HG03457 (cell line): ENCODE data around the gene KIAA1755.
"Not testable (repeated sequence)": the region's sequence is repeated elsewhere in the genome, so short reads cannot be mapped to it uniquely, and the experiment has no call there.

Experiments
- ATAC-seq: cut with Tn5 transposase; IDR thresholded peaks from one replicate; pipeline ENCODE4 v1.9.1; 2021; ENCODE audit warnings: moderate number of reproducible peaks; ENCODE audit not compliant: unreplicated experiment

The KIAA1755 gene

DNA sequence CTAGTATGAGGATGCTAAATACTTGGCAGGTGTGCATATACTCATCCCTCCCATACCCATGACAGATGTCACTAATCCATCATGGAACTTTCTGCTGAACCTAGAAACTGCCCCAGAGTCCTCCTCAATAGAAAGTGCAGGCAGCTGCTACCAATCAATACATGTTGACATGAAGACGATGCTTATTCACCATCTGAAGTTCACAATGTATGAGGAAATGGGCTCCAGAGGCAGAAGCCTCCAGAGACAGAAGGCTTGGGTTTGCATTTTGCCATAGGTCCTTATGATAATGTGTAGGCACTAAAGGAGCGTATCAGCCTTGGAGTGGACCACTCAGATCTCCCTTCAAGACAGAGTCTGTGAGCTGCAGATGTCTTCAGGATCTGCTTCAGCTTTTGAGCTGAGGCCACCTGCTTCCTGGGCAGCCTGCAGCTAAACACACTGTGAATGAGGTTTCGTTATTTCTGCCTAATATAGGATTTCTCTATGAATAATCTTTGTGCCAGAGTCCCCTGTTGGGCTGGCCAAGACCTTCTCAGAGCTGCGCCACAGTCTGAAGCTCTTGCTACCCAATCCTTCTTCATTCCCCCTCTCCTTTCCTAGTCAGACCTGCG lies 7.5 kb upstream of the KIAA1755 start:
- no peak for ATAC-seq

DNA sequence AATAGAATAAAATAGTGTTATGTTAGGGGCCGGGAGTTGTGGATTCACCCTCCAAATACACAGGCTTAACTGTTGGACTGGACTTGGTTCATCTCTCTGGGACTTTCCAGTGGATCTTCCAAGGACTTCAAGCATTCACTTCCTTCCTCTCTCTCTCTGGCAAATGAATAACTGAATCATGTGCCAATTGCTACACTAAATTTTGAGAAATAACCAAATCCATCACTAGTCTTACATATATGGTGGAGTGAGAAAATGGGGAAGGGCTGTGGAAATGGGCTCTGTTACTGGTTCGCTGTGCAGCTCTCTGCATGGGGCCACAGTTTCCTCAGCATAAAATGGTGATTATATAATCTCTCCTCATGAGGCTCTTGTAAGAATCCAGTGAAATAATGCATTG lies 6.8 kb upstream of the KIAA1755 start:
- ATAC-seq = no peak

- no peak for ATAC-seq
Observed at GRCh38 chr20:38266426-38266825, 5.9 kb upstream of the KIAA1755 start.

DNA sequence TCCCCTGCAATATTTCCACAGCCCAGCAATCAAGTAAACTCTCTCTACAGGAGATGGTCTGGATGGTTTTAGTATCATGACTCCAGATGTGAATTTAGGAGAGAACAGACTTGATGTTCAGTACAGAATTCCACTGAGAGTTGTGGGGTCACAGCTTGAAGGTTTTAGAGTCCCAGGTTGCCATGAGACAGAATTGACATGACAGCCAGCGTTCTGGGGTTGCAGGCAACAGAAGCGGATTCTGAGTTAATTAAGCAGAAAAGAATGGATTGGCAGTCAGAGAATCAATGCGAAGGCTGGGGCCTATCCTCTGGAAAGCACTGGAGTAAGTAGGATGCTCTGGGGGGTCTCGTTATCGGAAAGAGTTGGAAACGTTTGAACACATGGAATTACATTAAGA lies 2.4 kb upstream of the KIAA1755 start:
- ATAC-seq = no peak

DNA sequence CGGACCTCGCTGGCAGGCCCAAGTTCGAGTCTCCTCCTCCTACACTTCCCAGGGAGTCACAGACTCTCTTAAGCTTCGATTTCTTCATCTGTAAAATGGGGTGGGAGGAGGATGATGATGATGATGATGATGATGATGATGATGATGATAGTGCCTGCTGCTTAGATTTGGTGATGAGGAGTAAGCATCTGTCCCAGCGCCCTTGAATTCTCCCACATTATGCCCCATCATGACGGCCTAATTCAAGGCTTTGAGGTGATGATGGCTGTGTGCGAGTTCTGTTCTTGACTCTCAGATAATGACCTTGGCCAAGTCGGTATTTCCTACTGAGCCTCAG lies 487 bp upstream of the KIAA1755 start:
- no peak for ATAC-seq

- ATAC-seq = no peak
Observed at GRCh38 chr20:38260025-38260377, 534 bp downstream of the KIAA1755 start.

DNA sequence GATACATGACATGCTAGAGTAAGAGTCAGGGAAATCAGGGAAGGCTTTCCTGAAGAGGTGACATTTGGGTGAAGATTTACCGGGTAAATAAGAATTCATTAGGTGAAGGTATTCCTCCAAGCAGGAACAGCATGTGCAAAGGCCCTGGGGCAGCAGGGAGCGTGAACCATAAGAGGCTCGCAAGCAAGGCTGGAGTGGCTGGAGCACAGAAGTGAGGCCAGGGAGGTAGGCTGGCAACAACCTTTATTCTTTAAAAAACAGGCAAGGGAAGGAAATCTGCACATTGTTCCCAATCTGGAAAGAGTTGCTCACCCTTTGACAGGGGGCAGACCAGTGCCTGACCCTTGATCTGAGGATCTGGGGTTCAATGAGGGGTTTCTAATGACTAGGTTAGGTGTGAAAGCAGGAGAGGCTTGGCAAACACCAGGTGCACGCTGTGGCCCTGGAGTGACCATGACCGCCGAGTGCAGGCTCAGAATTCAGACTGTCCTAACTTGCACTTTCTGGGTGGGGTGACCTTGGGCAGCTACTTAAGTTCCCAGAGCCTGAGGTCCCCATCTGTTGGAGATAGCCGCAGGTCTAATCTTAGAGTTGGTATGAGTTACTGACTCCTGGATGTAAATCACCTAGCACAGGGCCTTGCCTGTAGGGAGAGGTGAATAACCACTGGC lies 1.9 kb downstream of the KIAA1755 start:
- ATAC-seq = no peak

- ATAC-seq = no peak
Observed at GRCh38 chr20:38256966-38257365, 3.6 kb downstream of the KIAA1755 start.

- no peak for ATAC-seq
Observed at GRCh38 chr20:38256021-38256420, 4.5 kb downstream of the KIAA1755 start.

- ATAC-seq = no peak
Observed at GRCh38 chr20:38255393-38255792, 5.1 kb downstream of the KIAA1755 start.

GRCh38 chr20:38254621-38255020 lies 5.9 kb downstream of the KIAA1755 start:
- not testable (repeated sequence) for ATAC-seq

GRCh38 chr20:38253571-38253970 lies 7.0 kb downstream of the KIAA1755 start:
- no peak for ATAC-seq

DNA sequence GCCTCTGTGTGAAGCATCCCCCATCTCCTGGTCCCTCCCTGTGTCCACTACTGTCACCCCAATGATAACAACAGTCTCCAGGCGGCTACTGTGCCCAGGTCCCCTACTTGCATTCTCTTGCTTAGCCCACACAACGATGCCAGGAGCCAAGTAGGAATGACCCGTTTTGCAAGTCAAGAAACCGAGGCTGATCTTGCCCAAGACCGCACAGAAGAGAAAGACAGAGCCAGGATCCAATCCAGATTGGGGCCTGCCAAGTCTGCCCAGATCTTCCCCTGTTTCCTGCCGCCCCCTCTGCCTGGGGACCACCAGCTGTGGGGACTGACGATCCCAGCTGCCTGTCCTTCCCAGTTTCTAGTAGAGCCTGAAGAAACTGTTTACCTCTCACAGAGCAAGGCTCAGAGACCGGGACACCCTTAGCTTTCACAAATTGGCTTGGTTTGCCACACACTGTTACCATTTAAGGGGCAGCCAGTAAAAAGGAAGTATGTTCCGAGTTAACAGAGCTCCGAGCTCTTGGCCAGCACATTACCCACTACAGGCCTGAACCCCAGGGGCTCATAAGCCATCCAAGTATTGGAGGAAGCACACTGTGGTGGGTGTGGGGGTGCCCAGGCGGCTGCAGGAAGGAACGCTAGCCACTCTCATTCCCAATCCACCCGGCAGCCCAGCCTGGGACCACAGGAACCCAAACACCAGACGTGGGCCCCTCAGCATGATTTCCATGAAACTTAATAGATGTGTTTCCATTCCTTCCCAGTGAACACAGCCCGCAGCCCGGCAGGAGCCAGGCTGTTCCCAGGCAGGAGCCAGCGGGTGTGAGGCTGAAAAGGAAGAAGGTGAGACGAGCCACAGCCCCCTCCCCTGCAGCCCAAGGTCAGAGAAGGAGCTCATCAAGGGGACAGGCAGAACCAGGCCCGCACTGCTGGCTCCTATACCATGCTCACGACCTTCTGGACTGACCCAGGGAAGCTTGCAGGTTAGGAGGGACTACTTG lies 7.9 kb downstream of the KIAA1755 start:
- ATAC-seq = no peak

DNA sequence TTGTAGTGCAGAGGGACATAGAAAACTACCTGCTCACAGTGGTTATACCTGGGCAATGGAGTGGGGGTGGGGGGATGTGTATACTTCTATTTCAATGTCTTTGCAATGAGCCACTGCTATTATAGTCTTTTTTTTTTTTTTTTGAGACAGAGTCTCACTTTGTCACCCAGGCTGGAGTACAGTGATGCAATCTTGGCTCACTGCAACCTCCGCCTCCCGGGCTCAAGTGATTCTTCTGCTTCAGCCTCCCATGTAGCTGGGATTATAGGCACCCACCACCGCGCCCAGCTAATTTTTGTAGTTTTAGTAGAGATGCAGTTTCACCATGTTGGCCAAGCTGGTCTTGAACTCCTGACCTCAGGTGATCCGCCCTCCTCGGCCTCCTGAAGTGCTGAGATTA lies 9.1 kb downstream of the KIAA1755 start:
- ATAC-seq = not testable (repeated sequence)

DNA sequence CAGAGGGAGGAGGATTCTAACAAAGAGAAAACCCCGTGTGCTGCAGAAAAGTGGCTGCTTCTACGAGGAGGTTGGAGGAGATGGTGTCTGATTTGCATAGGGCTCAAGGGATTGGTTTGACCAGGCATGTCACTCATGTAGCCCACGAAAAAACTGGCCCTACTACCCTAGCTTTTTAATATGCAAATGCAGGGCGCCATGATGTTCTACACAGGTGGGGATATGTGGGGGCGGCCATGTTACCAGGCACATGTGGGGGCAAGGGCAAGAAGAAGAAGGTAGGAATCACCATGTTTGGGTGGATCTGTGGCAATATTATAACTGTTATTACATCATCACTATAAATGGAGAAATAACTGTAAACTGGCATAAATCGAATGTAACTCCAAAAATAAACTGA lies 9.9 kb downstream of the KIAA1755 start:
- ATAC-seq = no peak

DNA sequence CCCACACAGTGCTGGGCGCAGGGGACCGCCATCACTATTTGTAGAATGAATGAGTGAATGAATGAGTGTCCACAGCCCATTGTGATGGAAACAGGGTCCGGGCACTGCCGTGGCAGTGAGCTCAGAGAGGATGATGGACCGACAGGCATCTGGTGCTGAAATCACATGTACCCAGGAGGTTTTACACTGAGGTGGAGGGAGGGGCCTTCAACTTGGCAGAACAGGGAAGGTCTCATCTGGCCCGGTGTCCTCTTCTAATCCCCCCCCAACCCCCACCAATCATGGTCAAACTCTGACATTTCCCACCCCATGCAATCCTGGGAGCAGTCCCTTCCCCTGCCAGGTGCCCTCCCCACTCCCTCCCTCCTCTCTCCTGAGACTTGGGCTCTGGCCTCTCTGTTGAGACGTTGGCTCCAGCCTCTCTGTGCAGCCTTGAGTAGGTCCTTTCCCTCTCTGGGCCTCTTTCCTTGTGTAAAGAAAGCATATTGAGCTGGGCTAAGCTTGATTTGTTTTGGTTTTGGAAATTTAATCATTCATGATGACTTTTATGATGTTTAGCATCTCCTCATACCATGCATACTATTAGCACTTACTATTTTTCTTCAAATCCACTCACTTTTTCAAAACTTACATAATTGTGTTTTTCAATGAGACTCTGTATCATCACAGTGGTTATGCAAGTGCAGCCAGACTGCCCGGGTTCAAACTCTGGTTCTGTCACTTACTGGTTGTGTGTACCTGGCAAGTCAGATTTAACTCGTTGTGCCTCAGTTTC lies 10.8 kb downstream of the KIAA1755 start:
- ATAC-seq = no peak

DNA sequence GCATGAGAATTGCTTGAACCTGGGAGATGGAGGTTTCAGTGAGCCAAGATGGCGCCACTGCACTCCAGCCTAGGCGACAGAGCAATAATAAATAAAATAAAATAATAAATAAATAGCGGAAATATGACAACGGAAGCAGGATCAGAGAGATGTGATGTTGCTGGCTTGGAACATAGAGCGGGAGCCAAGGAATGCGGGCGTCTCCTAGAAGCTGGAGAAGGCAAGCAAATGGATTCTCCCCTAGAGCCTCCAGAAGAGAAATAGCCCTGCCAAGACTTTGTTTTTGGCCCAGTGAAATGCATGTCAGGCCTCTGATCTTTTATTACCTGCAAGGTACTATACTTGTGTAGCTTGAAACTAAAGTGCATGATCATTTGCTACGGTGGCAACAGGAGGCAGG lies 12.4 kb downstream of the KIAA1755 start:
- ATAC-seq = no peak

GRCh38 chr20:38247725-38248124 lies 12.8 kb downstream of the KIAA1755 start:
- not testable (repeated sequence) for ATAC-seq

GRCh38 chr20:38247166-38247509 lies 13.4 kb downstream of the KIAA1755 start:
- ATAC-seq = no peak

DNA sequence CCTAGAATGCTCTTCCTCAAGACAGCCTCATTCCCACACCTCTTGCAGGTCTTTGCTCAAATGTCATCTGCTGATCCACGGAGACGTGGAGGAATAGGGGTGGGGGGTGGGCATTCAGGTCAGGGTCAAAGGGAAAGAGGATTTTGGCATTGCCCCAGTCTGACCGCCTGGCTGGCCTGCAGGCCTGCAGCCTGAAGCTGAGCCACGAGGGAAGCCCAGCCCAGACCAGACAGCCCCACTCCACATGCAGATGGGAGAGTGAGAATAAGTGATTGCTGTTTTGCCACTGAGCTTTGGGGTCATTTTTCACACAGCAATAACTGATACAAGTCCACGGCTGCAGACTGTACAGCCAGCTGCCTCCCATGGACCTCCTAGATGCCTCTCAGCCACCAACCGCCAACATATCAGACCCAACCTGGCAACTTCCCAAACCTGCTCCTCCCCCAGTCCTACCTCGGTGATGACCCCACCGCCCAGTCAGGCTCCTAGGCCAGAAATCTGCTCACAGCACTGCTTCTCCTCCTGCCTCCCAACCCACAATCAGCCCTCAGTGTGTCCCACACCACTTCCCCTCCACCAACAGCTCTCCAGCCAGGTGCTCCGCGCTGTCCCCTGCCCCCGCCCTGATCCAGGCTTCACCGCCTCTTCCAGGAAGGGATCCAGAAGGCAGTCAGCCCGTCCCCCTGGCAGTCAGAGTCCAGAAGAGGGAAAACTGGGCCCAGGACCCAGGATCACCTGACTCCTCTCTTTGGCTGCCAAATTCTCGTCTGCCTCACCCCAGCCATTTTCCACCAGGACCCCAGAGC lies 14.0 kb downstream of the KIAA1755 start:
- ATAC-seq = no peak
